PC-3 (cell line): ENCODE results near the gene PIN4. TPM values are rescaled to one million over a fixed set of nuclear protein-coding genes. Genes with fewer than 3 reads are reported as not detected.
A peak's percentile ranks its signal among the peaks of the same experiment; 100 is the strongest.

Experiments used
- ATAC-seq: fragments of 200-7000 bp; cut with Tn5 transposase; 2 replicates; pipeline ENCODE4 v1.9.1; 2020; ENCODE audit warnings: mild to moderate bottlenecking, moderate library complexity
- BruUV-seq: library from RNA; stranded (reverse); fragments of 400-500 nt; replicated peaks from 2 replicates; lab custom pipeline; 2021; lab: Mats Ljungman, UMichigan
- CTCF ChIA-PET: fragments of 300-600 bp; sonication (Branson Sonifier 250); formaldehyde crosslinking; loops from one replicate; lab custom pipeline; 2022; ENCODE audit warnings: antibody characterized with exemption; lab: Charles Lee
- POLR2A ChIA-PET: fragments of 300-600 bp; sonication (Branson Sonifier 250); formaldehyde crosslinking; loops from one replicate; lab custom pipeline; 2022; ENCODE audit warnings: antibody characterized with exemption; ENCODE audit not compliant: unreplicated experiment; lab: Charles Lee
- DNase-seq: peaks from one replicate; pipeline ENCODE4 v3.0.0-alpha.2; 2015
- H2AFZ ChIP-seq: fragments of 300-600 bp; sonication (generic); 2 replicates; pipeline ENCODE4 v1.6.0; 2016; ENCODE audit warnings: antibody characterized with exemption, low read length
- H3F3A ChIP-seq: fragments of 300-600 bp; sonication (generic); one replicate; pipeline ENCODE4 v1.6.0; 2017; ENCODE audit warnings: antibody characterized with exemption, low read length, control low read depth, mild to moderate bottlenecking; ENCODE audit not compliant: unreplicated experiment
- H3K27ac ChIP-seq: fragments of 300-600 bp; sonication (generic); 2 replicates; pipeline ENCODE4 v1.5.1; 2016; ENCODE audit warnings: mild to moderate bottlenecking, low read length
- H3K27me3 ChIP-seq: fragments of 300-600 bp; sonication (generic); 2 replicates; pipeline ENCODE4 v1.6.1; 2016; ENCODE audit warnings: low read length, mixed read lengths
- H3K36me3 ChIP-seq: fragments of 300-600 bp; sonication (generic); 2 replicates; pipeline ENCODE4 v1.6.1; 2016; ENCODE audit warnings: low read depth, mixed run types, low read length, mixed read lengths
- H3K4me1 ChIP-seq: fragments of 300-600 bp; sonication (generic); 2 replicates; pipeline ENCODE4 v1.5.1; 2016; ENCODE audit warnings: low read length; ENCODE audit not compliant: insufficient read depth
- H3K4me2 ChIP-seq: fragments of 300-600 bp; sonication (generic); 2 replicates; pipeline ENCODE4 v1.6.0; 2016; ENCODE audit warnings: low read length
- H3K4me3 ChIP-seq: fragments of 300-600 bp; sonication (generic); 2 replicates; pipeline ENCODE4 v1.5.1; 2016; ENCODE audit warnings: mild to moderate bottlenecking, low read length, mixed read lengths
- H3K79me2 ChIP-seq: fragments of 300-600 bp; sonication (generic); 2 replicates; pipeline ENCODE4 v1.6.1; 2017; ENCODE audit warnings: low read length, mixed read lengths
- H3K9ac ChIP-seq: fragments of 300-600 bp; sonication (generic); 2 replicates; pipeline ENCODE4 v1.6.0; 2016; ENCODE audit warnings: mild to moderate bottlenecking, low read length
- H3K9me2 ChIP-seq: fragments of 300-600 bp; sonication (generic); replicated peaks from 2 replicates; pipeline ENCODE4 v1.6.1; 2016; ENCODE audit warnings: mixed run types, low read length, mixed read lengths
- H3K9me3 ChIP-seq: fragments of 300-600 bp; sonication (generic); 2 replicates; pipeline ENCODE4 v1.6.1; 2016; ENCODE audit warnings: low read length, mixed read lengths
- H4K20me1 ChIP-seq: fragments of 300-600 bp; sonication (generic); 2 replicates; pipeline ENCODE4 v1.6.1; 2016; ENCODE audit warnings: low read length, mixed read lengths
- CTCF ChIP-seq: fragments of 300-600 bp; sonication (generic); conservative IDR thresholded peaks from 2 replicates; pipeline ENCODE4 v1.5.1; 2017; ENCODE audit warnings: antibody characterized with exemption, low read depth, mild to moderate bottlenecking, low read length
- EZH2 ChIP-seq: fragments of 300-600 bp; sonication (generic); IDR thresholded peaks from one replicate; pipeline ENCODE4 v1.6.1; 2017; ENCODE audit warnings: antibody characterized with exemption, mild to moderate bottlenecking, low read length; ENCODE audit not compliant: unreplicated experiment
- EZH2phosphoT487 ChIP-seq: fragments of 300-600 bp; sonication (generic); IDR thresholded peaks from 2 replicates; pipeline ENCODE4 v1.6.1; 2018; ENCODE audit warnings: mild to moderate bottlenecking, antibody characterized with exemption, low read length, borderline replicate concordance
- intact Hi-C: fragments of 100-400 bp; cut with micrococcal nuclease; formaldehyde crosslinking; loops from 2 replicates; pipeline ENCODE4 v1.9.0; 2023
- total RNA-seq: library from RNA; depleted of rRNA; stranded (reverse); fragments of >200 nt; gene quantifications from 2 replicates; pipeline ENCODE4 v1.2.3, GENCODE V29; 2014

The PIN4 gene
- total RNA-seq, 1 experiment from 2014 or later = 30.0 TPM

GRCh38 chrX:72141372-72142004 is 40.1 kb upstream of the PIN4 start:
- Histone ChIP-seq H3K4me3 (no peak overlapping the region), H4K20me1 (no peaks in the 10 kb centered on the region), H3K79me2 (no peaks in the 10 kb centered on the region), H3K9me3 (no peaks in the 10 kb centered on the region), H3K27me3 (no peaks in the 10 kb centered on the region), H3K4me1 (peaks cover 5% of the 10 kb centered on the region), H3K36me3 (no peaks in the 10 kb centered on the region), H2AFZ (no peak overlapping the region), H3K9me2 (no peaks in the 10 kb centered on the region), H3F3A (no peaks in the 10 kb centered on the region), H3K9ac (no peak overlapping the region), H3K27ac (no peak overlapping the region), H3K4me2 (no peak overlapping the region)
- ChIA-PET POLR2A (no interaction called here), CTCF (interaction anchor here (0.6 kb wide), 1 partner anchor 56 kb away, joined by 4 read pairs; no protein-coding TSS in a partner anchor)
- TF ChIP-seq EZH2phosphoT487 (no peak), CTCF (no peak), EZH2 (no peak)
- intact Hi-C loops = no loop called here
- ATAC-seq (peak; percentile 53), DNase-seq (peak; percentile 37)
- BruUV-seq = no TSS peak

- BruUV-seq = no TSS peak
- Histone ChIP-seq H3K9me3 (no peaks in the 10 kb centered on the region), H2AFZ (no peak overlapping the region), H3K4me2 (no peak overlapping the region), H3K4me3 (no peak overlapping the region), H3F3A (no peaks in the 10 kb centered on the region), H3K27me3 (no peaks in the 10 kb centered on the region), H3K27ac (no peak overlapping the region), H3K4me1 (peaks cover 5% of the 10 kb centered on the region), H3K9me2 (no peaks in the 10 kb centered on the region), H3K9ac (no peak overlapping the region), H3K79me2 (no peaks in the 10 kb centered on the region), H3K36me3 (no peaks in the 10 kb centered on the region), H4K20me1 (no peaks in the 10 kb centered on the region)
- ATAC-seq (no peak), DNase-seq (no peak)
- POLR2A ChIA-PET = no interaction called here
- intact Hi-C loops = no loop called here
- CTCF ChIA-PET = no interaction called here
- no peak for TF ChIP-seq EZH2
- no peak for TF ChIP-seq CTCF
- TF ChIP-seq EZH2phosphoT487 = no peak
Measured at GRCh38 chrX:72142094-72142793, 39.3 kb upstream of the PIN4 start.
